Uterus (tissue), 2 donors: ENCODE measurements around the gene UHMK1.

Experiments
- POLR2A ChIP-seq, 2 donors: fragments of 450-650 bp; IDR thresholded peaks; one replicate each; pipeline ENCODE4 v1.6.1; 2016; ENCODE audit warnings: antibody characterized with exemption in 2 of 2, mild to moderate bottlenecking in 1 of 2, moderate library complexity in 1 of 2
- TF ChIP-seq, protein P1 (sequence below), 4 experiments: fragments of 200-600 bp in 2 of 4; fragments of 450-650 bp in 2 of 4; sonication (generic) in 2 of 4; IDR thresholded peaks; one replicate each; pipeline ENCODE4 v1.5.1; 2016 to 2019; ENCODE audit warnings: antibody characterized with exemption in 4 of 4, mild to moderate bottlenecking in 2 of 4, moderate library complexity in 1 of 4

DNA sequence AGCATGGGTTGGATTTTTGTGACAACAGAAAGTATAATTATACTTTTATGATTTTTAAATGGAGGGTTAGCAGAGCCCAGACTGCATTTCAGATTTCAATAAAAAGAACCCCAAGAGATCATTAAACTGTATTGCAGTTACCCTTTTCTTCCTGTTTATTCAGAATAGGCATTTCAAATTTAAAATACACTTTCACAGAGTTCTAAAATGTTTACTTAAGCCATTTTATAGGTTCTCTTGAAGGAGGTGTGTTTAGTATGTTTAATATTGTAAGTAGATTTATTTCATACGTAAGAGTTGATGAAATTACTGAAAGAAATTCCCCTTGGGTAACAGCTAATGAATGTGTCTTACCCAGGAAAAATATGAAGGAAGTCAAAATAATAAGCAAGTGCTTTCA lies 81.3 kb downstream of the UHMK1 start:
- TF ChIP-seq, protein P1, sequence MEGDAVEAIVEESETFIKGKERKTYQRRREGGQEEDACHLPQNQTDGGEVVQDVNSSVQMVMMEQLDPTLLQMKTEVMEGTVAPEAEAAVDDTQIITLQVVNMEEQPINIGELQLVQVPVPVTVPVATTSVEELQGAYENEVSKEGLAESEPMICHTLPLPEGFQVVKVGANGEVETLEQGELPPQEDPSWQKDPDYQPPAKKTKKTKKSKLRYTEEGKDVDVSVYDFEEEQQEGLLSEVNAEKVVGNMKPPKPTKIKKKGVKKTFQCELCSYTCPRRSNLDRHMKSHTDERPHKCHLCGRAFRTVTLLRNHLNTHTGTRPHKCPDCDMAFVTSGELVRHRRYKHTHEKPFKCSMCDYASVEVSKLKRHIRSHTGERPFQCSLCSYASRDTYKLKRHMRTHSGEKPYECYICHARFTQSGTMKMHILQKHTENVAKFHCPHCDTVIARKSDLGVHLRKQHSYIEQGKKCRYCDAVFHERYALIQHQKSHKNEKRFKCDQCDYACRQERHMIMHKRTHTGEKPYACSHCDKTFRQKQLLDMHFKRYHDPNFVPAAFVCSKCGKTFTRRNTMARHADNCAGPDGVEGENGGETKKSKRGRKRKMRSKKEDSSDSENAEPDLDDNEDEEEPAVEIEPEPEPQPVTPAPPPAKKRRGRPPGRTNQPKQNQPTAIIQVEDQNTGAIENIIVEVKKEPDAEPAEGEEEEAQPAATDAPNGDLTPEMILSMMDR (IDR thresholded peaks at IDR 0.05), result no peak
- TF ChIP-seq POLR2A (IDR thresholded peaks at IDR 0.05), result no peak
